ENCODE measurements around the gene DMRTB1.

DMRTB1 gene

GRCh38 chr1:53511933-53512806, 53.0 kb downstream of the DMRTB1 start:
- DNase-seq = no peak

- DNase-seq = peak; percentile 53
These were observed 53.9 kb downstream of the DMRTB1 start for GRCh38 chr1:53512807-53513755.

GRCh38 chr1:53513846-53514245, 54.6 kb downstream of the DMRTB1 start:
- no peak for DNase-seq

- no peak for DNase-seq
These were observed 55.2 kb downstream of the DMRTB1 start for GRCh38 chr1:53514436-53514835.

- DNase-seq = no peak
These were observed 57.0 kb downstream of the DMRTB1 start for GRCh38 chr1:53516181-53516580.

Data from NCI-H1105 (cell line).